NT2/D1 (cell line): ENCODE measurements around the gene MAP2K2.

ENCODE experiments used
- SUZ12 ChIP-seq: IDR thresholded peaks from 2 replicates; pipeline ENCODE4 v1.6.1; 2011; ENCODE audit not compliant: insufficient read length, insufficient read depth; ENCODE audit errors: extremely low read depth
- YY1 ChIP-seq: IDR thresholded peaks from 2 replicates; pipeline ENCODE4 v1.6.1; 2011; ENCODE audit not compliant: insufficient read length, insufficient read depth
- ZNF274 ChIP-seq: IDR thresholded peaks from 2 replicates; pipeline ENCODE4 v1.6.1; 2011; ENCODE audit warnings: mild to moderate bottlenecking, low read depth, low read length

- TF ChIP-seq SUZ12 (no peak), YY1 (no peak), ZNF274 (no peak)
Observed at GRCh38 chr19:4061683-4062418, 62.1 kb downstream of the MAP2K2 start.
